ENCODE measurements around the gene PHF20.
"Not testable (repeated sequence)": the region's sequence is repeated elsewhere in the genome, so short reads cannot be mapped to it uniquely, and the experiment has no call there.

GRCh38 chr20:35723652-35724320 is 48.0 kb upstream of the PHF20 start:
- not testable (repeated sequence) for TF ChIP-seq CHD2 (IDR thresholded peaks at IDR 0.05; ENCODE audit: low read length); EZH2 (IDR thresholded peaks at IDR 0.05; ENCODE audit: low read depth, low read length, severe bottlenecking); SP4 (IDR thresholded peaks at IDR 0.05; ENCODE audit: low read length); GTF2F1 (IDR thresholded peaks at IDR 0.05; ENCODE audit: borderline replicate concordance, low read depth, low read length); CTCF (IDR thresholded peaks at IDR 0.05; ENCODE audit: control extremely low read depth in 1 of 3, insufficient read depth in 1 of 3, low read depth in 1 of 3, low read length in 3 of 3); ZNF274 (IDR thresholded peaks at IDR 0.05; ENCODE audit: borderline replicate concordance, extremely low read depth, low read length)
- TF ChIP-seq, protein P1, sequence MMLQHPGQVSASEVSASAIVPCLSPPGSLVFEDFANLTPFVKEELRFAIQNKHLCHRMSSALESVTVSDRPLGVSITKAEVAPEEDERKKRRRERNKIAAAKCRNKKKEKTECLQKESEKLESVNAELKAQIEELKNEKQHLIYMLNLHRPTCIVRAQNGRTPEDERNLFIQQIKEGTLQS (IDR thresholded peaks at IDR 0.05; ENCODE audit: insufficient read depth, low read depth, low read length) = not testable (repeated sequence)
